HCEC 1CT (cell line): ENCODE results near the gene CEMIP.

Experiments
- DNase-seq: peaks from one replicate; pipeline ENCODE4 v3.0.0-alpha.2; 2017

CEMIP gene

DNA sequence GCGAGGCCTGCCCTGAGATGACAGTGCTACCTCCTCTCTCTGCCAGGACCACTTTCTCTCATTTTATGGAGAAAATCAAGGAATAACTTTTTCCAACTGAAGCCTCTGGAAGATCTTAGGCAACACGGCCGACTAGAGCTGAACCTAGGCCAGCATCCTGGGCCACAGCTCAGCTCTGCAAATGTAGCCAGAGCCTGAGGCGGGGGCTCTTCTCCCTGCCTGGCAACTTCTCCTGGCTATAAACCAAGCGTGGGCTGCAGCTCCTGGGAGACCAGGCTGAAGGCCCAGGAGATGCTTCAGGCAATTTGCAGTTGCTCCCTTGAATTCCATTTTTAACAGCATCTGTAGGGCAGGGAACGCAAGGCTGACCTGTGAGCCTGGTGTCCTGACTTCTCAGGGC is 74.9 kb downstream of the CEMIP start:
- no peak for DNase-seq

DNA sequence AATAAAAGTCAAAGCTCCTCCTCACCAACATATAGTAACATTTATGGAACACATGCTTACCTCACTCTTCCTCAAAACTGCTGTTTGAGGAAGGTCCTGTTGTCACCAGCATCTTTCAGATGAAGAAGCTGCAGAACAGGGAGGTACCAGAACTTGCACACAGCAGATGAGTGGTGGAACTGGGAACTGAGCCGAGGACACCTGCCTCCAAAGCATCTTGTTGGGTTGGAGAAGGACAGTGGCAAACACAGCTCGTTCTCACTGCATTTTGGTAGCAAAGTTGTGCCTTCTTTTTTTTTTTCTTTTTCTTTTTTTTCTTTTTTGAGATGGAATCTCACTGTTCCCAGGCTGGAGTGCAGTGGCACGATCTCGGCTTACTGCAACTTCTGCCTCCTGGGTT is 76.0 kb downstream of the CEMIP start:
- no peak for DNase-seq

DNA sequence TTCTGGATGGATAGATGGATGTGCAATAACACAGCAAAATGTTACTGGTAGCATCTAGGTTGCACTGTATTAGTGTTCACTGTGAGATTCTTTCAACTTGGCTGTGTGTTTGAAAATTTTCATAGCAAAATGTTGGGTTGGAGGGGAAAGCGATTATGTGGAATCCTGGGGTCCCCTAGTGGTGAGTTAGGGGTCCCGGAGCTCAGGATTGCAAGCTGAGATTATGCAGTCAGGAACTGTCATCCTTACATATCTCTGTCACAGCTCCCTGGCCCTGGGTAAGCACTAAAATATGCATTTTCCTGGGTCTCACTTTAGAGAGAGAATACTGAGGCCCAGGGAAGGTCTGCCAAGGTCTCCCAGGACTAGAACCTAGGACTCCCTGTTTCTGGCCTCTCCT is 77.2 kb downstream of the CEMIP start:
- no peak for DNase-seq

DNA sequence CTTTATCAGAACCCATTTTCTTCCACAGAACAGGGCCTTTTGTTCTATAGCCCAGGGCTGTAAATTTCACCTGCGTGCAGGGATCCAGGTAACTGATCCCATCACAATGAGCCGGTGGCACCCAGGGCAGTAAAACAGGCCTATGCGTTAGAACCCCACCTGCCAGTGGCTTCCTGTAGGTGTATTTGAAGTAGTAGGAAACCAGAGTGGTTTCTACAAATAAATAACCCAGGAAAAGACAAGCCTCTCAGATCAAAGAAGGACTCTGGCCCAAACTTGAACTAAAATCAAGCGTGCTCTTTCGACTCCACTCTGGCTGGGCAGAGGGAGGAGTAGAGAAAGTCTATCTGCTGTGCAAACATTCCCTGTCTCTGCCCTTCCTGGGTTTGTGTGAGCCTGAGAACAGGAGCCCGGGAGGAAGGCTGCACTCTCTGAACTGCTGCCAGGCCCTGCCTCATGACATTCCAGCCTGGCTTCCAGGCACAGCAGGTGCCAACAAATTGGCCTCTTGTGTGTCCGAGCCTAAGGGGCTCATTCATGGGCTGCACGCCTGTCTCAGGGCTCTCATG is 77.7 kb downstream of the CEMIP start:
- no peak for DNase-seq

DNA sequence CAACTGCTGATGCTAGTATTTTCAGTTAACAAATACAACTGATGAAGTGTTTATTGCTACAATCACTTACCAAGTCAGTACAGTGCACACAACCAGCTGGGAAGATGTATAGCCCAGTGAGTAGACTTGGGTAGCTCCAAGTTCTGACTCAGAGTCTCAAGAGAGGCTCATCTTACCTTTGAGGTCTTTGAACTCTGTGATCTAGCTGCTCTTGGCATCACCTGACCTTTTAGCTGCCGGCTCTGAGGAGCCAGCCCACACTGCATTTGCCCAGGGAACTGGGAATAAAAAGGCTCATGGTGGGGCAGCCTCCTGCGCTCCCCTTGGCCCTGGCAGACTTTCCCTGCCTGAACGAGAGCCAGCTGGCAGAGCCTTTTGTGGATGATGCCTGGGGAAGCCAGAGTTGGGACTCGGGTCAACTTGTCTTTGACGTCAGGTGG is 82.6 kb downstream of the CEMIP start:
- DNase-seq = peak; percentile 17

DNA sequence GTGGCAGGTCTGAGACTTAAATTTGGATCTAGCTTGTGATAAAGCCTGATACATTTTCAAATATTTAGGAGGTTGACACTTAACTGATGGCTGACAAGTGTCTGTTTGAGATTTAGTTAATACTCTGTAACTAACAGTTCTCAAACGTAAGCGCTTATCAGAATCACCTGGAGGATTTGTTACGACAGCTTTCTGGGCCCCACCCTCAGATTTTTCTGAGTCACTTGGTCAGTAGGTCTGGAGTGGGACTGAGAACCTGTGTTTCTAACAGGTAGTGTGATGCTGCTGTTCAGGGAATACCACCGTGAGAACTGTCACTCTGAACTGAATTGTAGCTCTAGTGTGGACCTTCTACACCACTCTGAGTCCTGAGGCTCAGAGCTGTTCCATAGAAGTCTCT is 85.5 kb downstream of the CEMIP start:
- DNase-seq = no peak

DNA sequence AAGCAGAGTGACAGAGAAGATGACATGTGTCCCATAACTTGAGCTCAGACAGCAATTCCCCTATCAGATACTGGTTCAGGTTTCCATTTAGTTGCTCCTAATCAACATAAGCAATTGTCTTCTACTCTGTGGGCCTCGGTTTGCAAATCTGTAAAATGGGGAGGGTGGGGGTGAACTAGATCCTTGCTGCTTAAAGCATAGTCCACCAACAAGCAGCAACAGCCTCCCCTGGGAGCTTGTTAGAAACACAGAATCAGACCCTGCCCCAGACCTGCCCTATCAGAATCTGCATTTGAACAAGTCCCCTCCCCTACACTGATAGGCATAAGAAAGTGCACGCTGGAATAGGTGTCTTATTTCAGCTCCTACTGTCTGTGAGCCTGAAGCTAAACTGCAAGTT is 87.8 kb downstream of the CEMIP start:
- no peak for DNase-seq

DNA sequence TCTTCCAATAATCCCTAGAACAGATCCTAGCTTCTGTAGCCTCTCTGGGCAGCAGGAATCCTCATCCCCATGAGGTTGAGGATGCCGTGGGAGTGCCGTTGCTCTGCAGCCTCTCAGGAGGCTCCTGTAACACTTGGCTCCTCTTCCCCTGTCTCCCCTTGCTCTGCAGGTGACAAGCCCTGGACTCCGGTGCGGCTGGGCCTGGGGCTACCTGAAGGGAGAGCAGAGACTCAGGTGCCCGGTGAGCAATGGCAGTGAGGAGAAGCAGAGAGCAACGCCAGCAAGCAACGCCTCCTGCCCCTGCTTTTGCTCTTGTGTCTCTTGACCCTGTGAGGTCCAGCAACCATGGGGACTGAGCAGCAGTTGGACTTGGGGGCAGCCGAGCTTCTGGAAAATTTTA is 91.2 kb downstream of the CEMIP start:
- no peak for DNase-seq

DNA sequence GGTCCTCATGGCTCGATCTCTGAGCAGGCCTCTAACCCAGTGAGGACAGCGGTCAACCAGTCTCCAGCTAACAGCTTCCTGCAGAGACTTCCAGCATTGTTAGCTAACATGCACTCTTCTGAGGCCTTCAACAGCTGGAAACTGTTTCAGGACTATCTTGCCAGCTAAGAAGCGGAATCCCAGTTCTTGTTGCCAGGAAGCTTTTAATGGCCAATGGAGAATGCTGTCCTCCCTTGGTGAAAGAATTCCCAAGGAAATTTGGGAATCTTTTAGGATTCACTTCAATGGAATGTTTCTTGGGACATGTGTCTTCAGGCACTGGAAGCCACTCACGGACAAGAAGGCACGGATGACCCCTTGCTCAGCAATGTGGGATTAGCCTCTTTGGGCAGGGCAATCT is 91.7 kb downstream of the CEMIP start:
- no peak for DNase-seq

DNA sequence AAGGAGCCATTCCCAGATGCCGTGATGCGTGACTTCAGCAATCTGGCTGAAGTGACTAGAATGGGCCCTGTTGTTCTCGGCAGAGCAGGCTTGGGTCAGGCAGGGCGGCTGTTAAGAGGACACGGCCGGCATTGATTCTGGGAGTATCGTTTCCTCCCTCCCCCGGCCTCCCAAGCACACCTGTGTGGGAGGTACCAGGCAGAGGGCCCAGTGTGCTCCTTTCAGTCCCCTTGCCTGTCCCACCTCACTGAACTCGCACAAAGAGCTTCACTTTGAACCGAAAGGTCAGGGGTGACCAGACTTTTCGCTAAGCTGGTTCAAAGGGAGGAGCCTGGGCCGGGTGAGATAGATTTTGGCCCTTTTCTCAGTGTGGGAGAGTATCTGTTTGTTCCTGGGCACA is 92.7 kb downstream of the CEMIP start:
- DNase-seq = no peak

DNA sequence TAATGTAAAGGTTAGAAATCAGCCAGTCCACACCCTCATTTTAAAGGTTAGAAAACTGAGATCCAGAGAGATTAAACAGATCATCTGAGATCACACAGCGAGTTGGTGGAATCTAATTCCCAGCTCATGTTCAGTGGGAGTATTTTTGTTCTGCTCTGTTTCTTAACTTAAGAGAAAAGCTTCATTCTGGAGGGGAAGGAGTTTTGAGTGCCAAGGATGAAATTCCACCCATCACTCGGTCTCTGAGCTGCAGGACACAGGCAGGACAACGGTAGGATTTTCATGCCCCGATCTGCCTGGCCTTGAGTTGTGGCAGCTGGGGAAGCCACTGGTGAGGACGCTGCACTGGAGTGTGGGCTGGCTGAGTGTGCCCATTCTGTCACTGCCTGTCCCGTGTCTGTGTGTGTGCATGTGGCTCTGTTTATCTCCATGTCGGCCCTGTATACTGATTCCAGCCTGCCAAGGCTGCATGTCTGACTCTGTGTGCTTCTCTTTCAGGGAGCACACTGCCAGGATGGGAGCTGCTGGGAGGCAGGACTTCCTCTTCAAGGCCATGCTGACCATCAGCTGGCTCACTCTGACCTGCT is 94.3 kb downstream of the CEMIP start:
- no peak for DNase-seq

DNA sequence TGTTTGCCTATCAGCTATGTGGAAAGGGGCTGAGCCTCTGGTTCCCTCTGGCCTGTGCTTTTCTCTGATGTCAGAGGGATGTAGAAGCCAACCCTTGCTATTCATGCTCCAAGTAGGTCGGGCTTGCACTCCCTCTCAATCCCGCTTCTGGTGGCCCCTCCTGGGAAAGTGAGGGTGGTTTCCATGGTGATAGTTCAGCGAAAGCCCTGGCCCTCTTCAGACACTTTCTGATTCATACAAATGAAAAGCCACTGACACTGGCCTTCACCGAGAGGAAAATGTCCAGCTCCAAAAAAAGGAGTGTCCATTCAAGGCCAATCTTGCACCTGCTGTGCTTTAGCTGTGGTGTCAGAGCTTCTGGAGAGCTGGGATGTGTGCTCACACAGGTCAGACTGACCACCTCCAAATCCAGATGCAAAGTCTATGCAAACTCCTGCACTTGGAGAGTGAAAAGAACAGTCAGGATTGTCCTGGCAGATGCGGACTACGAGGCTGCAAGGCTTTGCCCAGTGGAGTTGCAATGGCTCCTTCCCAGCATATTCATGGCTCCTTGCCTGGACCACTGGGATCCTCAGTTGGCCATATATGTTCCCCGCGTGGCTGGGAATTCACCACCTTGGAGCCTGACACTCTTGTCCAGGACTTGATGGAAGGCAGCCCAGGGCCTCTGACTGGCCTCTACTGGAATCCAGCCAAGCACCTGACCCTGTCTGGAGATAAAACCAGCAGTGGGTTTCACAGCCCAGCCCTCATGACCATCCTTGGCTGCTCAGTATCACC is 96.6 kb downstream of the CEMIP start:
- DNase-seq = no peak

DNA sequence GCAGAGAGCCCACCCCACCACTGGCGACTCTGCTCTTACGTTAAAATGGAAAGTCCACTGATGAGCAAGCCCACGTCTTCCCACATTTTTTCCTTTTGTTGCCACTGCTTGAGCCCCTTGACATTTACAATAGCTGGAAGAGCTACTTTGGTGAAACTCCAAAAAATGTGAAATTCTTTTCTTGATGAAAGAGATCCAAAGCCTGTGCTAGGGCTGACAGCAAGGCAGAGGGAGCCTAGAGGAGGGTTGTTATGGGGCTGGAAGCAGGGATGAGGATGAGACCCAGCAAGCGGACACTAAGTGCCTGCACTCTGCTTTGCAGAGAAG is 97.1 kb downstream of the CEMIP start:
- DNase-seq = no peak

DNA sequence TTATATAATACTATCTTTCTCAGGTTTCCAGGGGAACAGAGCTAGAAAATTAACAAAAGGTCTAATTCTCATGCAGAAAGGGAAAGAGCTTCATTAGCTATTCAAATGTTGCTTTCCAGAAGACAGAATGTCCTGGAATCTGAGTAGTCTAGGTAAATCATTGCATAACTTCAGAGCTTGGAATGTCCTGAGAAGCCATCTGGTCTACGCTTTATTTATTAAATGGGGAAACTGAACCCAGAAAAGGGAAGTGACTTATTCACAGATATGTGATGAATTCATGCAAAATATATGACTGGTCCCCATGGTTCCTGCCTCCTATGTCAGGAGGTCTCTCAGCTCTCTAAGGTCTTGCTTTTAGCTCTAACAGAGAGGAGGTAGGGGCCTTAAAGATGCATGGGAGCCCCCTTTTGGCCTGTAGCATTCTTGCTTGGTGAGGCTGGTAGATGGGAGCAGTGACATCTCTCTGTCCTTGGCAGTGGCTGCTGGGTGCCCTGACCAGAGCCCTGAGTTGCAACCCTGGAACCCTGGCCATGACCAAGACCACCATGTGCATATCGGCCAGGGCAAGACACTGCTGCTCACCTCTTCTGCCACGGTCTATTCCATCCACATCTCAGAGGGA is 99.2 kb downstream of the CEMIP start:
- DNase-seq = peak; percentile 65

DNA sequence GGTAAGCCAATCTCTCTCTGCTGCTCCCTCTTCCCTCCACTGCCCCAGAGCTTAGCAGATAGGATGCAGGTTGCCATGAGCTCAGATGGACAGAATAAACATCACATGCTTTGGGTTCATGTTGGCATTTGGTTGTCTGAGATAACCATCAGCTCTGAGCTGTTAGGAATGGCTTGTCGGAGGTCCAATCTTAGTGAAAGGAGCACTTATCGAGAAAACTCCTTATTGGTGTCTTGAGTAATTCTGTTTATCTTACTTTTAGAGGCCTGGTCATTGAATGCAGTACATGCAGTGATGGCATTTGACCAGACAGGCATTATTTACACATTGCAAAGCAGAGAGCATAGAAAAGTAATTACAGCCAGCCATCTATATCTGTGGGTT is 99.7 kb downstream of the CEMIP start:
- no peak for DNase-seq

DNA sequence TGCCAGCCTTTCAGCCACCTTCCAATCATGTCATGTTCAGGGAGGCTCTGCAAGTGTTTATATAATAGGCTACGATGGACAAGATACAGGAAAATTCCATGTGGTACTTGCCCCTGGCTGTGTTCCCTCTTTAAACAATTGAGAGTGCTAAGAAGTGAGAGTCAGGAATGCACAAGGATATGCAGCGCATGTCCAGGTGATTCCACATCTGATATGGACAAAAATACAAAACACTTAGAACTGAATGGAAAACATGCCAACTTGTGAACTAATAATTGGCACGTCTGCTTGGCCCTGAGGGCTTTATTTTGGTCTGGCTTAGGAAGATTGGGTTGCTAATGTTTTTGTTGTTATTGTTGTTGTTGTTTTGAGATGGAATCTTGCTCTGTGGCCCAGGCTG is 100.9 kb downstream of the CEMIP start:
- no peak for DNase-seq

DNA sequence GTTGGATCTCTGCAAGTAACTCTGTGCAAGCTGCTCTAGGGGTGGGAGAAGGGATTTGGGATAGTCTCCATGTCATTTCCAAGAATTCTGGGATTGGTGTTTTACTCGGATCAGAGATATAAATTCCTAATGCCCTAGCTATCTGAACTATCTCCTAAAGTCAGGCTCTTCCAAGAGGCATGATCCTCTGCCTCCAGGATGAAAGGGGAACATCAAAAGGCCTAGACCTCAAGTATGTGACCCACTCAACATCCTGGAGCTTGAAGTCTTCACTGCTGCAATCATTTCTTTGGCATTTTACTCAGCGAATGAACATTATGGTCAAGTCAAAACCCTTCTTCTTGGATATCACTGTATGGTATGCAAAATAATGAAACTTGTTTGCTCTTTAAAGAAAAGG is 104.5 kb downstream of the CEMIP start:
- no peak for DNase-seq

DNA sequence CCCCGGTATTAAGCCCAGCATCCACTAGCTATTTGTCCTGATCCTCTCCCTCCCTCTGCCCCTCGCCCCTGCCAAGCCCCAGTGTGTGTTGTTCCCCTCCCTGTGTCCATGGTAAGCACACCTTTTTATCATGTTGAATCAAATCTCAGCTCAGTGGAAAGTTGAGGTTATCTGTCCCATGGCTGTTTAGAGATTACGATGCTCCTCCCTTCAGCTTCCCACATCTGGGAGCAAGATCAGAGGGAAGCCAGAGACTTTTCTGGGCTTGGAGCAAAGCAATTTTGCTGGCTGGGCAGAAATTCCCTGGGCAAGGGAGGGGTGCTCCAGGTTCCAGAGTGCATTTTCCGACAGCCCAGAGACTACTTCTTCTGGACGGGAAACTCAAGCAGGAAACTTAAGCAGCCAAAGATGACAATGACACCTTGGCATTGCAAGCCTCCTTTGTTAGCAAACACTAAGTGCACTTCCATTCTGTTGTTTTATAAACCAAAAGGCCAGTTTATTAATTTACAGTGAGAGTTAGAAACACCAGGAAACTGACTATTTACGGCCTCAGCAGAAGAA is 105.9 kb downstream of the CEMIP start:
- DNase-seq = no peak

DNA sequence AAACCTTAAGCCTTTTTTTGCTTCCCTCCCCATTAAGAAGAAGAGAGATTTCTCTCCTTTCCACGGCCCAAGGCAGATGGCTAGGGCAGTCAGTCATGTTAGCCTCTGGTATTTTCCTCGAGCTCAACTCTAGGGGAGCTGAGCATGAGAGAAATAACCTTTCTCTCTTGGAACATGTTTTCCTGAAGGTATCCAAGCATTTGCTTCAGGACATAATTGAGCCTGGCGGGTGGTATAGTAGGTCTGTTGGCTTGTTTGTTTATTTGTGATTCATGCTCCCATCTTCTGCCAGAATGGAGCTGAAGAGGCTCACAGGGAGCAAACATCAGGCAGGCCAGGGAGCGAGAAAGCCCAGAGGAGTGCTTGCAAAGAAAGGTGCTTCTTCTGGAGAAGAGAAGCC is 108.0 kb downstream of the CEMIP start:
- DNase-seq = no peak

DNA sequence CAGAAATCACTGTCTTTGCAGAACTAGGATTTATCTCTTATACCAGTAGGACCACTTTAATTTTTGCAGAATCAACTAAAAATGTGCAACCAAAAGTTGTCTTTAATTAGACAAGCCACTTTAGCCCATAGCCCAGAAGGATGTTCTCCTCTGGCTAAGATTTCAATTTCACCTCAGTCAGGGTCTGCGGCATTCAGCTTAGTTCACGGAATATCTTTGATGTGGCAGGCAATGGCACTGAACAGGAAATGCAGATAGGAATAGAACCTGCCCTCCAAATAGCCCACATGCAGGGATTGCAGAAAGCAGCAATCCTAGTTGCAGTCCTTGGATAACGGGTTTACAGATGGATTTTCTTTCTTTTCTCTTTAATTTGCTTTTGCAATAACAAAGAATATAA is 109.7 kb downstream of the CEMIP start:
- DNase-seq = no peak

DNA sequence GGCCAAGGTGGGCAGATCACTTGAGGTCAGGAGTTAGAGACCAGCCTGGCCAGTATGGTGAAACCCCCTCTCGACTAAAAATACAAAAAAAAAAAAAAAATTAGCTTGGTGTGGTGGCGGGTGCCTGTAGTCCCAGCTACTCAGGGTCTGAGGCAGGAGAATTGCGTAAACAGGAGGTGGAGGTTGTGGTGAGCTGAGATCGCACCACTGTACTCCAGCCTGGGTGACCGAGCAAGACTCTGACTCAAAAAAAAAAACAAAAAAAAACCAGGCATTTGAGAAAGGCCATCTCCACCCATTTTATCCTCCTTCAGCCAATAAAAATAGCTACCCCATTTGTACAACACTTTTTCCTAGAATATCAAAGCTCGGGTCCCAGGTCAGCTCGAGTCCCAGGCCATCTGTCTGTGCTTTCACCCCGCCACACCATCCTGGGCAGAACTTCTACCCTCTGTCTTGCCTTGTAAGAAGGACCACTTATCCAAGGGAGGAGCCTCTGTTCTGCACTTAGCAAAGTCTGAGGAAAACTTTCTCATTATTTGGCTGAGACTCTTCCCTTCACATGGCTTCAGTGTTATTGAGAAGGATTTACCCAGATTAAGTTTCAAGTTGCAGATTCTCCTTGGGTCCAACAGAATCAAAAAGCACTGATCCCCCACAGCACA is 111.3 kb downstream of the CEMIP start:
- peak; percentile 12 for DNase-seq

DNA sequence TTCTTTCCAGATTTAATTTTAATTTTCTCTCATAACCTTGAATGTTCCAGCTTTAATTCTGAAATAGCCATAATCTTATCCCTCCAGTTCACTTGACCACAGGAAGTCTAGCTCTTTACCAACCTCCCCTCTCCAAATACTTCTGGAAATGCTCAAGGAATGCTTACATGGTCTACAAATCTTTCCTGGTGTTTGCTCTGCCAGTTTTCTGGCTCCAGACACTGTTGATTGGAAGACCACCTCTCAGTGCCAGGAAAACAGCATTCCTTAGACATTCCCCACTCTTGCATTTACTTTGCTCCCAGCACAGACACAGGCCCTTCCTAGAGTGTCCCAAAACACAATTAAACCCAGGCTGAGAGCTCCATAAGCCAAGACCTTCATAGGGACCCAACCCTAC is 111.8 kb downstream of the CEMIP start:
- no peak for DNase-seq

DNA sequence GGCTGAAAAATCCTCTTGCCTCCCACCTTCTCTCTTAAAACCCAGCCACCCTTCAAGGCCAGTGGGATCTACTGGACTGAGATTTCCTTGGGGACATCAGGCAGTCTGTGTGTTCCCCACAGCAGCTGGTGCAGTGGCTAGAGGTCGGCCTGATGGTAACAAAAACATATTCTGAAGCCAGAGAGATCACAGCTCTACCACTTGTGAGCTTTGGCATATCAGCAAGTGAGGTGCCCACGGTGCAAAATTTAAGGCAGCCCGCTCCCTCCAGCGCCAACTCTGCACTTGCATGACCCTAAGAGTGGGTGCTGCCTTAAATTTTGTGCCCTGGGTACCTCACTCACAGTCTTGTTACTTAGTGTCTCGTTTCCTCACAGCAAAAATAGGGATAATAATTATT is 113.2 kb downstream of the CEMIP start:
- no peak for DNase-seq

DNA sequence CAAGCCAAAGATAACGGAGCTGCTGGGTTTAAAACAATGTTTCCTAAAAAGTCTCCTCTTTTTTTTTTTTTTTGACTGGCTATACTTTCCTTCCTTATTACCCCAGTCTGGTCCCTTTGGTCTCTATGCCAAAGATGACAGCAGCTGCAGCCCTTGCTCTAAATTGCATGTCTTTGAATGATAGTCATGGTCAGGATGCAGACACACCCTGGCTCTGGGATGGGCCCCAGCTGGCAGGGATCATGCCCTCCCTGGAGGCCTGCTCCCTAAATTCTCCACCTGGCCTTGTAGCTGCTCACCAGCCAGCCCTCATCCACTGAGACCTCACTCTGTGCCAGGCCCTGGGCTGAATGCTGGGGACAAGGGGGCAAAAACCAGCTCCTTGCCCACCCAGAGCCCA is 114.6 kb downstream of the CEMIP start:
- peak; percentile 44 for DNase-seq
